Anterior cingulate cortex (tissue), 58 donors: ENCODE data around the gene LIPC.

Experiments
- DNase-seq, 58 donors: peaks; one replicate each; lab custom pipeline; 2025; lab: John Stamatoyannopoulos, UW

Gene LIPC

DNA sequence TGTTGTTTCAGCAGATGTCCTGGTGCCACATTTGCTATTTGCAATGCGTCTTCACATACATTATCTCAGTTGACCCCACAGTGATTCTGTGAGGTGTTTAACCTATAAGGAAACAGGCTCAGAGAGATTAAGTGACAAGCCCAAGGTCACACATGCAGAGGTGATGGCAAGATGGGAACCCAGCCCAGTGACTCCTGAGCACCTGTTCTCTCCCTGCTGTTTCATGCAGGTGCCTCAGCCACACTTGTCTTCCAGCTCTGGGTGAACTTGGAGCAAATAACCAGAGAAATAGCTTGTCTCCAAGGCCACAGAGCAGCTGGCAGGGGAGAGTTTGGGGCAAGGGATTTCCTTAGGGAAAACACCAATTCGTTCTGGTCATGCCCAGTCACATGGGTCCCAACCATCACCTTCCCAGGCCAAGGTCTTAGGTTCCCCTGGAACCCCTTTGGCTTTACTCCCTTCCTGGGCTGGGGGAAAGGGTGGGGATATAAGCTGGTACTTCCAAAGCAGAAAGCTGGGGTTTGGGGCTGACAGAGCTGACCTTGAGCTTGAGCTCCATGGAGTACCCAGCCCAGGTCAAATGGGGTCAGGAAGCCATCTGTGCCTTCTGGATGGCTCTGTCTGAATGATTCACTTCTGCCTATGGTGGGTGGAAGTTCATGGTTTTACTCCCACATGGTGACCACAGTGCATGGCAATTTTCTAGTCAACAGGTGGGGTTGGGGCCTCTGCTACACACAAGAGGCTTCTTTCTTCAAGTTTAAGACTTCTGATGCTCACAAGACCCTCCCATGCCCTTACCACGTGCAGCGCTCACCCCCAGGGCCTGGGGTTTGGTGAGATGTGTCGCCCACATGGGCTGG, 22.4 kb downstream of the LIPC start:
- DNase-seq, result no peak

DNA sequence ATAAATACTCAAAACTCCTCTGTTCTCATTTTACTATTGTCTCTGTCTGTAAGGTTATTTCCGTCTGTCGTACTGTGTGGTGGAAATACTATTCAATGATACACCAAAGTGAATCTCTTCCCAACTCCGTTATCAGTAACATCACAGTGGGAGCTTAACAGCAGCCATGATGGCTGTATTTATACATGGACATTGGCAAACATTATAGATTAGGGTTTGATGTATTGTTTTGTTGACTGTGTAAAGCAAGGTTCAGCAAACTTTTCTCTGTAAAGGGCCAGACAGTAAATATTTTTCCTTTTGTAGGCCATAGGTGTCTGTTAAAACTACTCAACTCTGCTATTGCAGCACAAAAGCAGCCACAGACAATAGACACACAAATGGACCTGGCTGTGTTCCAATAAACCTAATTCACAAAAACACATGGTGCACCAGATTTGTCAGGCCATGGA, 23.2 kb downstream of the LIPC start:
- no peak for DNase-seq

DNA sequence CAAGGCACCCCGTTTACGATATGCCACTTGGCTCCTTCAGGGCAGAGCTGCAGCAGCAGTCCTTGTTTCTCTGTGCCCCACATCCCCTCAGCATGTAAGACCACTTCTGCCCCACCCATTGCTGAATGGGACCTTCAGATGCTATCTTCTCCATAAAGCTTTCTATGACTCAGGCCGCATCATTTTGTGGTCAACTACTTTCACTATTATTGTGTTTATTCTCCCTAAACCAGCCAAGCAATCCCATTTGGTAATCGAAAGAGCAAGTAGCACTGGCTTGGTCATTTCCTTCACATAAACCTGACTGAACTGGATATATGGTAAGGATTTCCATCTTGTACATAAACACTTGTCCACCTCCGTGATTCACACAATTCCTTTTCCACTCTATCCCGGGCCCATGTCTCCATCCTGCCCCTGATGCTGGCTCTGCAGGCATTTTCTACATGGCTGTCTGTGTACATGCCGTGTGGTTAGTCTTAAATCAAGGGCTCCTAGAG, 25.7 kb downstream of the LIPC start:
- DNase-seq, result no peak

DNA sequence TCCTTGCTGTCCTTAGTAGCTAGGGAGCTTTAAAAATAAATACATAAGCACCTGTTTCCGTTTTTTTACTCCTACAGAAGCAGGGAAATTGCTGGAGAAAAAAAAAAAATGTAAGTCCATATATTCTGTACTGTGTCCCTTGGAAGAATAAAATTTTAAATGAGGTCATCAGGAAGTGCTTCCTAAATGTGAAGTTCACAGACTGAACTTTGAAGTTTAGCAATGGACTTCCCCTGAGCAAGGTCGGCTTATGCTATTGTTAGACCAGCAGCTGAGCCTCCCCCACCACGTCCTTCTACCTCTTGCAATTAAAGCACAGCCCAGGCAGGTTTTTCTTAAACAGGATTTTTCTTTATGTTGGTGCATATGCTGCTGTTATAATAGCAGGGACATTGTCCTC, 26.3 kb downstream of the LIPC start:
- DNase-seq, result no peak

DNA sequence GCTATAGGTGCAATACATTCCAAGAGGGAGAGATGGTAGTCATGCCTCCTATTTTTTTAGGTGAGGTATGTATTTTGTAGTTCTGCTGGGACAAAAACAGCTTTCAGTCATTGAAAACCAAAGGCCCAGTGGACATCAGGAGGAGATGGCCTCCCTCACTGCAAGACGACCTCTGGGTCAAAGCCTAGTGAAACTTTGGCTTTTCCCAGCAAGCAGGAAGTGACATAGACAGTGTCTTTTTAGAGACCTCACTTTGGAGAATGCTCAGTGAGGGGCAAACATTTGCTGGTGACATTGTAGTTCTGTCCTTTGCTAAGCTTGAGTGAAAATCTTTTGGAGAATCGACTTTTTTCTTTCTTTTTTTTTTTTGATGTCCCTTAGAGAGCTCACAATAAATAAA, 27.3 kb downstream of the LIPC start:
- no peak for DNase-seq

DNA sequence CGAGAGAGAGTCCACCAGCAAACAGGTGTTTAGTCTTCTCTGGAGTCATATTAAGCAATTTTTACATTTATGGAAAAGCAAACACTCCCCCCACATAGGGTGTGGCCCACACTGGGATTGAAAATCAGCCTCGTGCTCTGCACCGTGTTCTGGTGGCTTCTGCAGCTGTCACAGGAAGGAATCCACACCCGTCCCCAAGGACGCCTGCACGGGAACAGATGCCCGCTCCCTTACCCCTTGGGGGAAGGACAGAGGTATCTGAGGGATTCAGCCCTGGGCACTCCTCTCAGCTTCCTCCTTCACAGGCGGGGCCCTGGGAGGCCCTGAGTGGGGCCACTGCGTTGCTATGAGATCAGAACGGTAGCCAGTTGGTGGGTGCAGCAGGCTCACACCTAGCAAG, 27.8 kb downstream of the LIPC start:
- no peak for DNase-seq

DNA sequence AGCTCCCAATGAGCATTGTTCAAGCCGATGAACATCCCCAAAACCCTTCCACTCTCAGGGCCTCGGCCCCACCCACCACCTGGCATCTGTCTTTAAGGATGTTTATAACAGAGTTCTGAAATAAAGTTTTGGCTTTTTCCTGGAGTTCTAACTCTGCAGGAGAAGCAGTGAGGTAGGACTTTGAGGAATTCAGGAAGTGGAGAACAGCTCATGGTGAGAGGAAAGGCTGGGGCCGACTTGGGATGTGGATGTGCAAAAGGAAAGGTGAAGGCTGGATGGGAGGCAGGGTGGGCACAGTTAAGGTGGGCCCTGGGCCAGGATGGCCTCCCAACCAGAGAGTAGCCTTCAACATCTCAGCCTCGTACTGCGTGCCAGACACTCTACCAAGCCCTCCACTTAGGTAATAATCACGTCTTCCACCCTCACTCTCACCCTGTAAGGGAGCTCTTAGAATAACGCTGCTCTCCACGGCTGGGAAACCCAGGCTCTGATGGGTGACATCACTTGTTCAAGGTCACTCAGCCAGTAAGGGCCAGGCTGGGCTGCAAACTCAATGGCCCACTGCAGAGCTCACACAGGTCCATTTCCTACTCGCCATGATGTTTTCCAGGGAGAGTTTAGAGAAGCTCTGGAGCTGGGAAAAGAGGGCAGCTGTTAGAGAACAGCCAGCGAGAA, 28.5 kb downstream of the LIPC start:
- DNase-seq, result no peak

DNA sequence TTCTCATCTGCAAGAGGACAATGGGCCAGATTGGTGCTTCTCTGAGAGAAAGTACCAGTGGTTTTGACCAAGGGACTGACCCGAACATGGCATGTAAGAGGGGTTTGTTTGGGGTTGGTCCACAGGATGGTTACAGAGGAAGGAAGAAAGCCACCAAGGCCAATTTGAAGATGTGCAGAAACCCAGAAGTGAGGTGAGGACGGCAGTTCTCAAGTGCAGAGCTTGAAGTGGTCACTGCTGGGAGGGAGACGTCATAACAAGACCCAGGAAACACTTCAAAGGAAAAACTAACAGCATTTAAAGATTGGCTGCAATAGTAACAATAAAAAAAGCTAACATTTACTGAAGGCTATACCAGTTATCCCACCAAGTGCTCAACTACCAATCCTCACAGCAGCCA, 29.1 kb downstream of the LIPC start:
- DNase-seq, result no peak

DNA sequence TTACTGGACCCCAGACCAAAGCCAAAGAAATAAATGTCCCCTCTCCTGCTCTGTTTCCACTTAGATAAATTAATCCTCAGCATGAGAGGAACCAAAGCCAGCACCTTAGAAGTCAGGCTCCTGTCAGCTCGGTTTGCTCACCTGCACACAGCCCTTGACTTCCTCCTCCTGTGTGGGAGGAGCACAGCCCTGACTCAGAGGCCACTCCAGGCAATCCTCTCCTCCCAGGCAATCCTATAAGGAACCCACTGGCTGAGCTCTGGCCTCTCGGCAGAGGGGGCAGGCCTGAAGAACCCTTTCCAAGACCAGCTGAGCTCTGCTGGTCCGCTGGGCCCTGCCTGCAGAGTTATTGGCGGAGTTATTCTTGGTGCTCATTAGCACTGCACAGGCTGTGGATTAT, 30.8 kb downstream of the LIPC start:
- no peak for DNase-seq

DNA sequence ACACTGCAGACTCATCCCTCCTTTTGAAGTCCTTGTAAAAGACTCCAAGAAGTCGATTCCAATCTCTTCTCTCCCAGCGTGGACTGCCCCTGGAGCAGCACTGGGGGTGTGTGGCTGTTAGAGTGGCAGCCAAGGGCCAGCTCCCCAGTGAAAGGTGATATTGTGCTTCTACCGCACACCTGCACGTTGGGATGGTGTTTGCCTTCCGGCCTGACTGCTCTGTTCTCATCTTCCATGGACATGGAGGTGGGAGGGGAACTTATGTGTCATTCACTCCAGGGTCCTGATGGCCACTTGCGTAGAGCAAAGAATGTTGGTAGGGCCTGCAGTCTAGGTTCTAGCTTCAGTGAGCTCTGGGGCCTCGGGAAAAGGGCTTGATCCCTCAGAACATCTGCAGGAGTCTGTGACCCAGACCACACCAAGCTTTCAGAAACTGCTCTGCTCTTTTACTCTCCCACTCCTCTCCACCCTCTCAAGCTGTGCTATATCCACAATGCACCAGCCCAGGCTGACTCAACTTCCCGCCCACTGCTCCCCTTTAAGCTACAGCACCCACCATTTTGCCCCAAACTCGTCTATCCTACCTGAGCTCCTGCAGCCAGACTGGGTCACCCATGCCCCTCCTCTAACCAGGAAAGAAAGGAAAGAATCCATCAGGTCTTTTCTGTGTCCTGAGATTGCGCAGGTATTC, 31.3 kb downstream of the LIPC start:
- peak in 1 of 58 donors; percentile 25 for DNase-seq

DNA sequence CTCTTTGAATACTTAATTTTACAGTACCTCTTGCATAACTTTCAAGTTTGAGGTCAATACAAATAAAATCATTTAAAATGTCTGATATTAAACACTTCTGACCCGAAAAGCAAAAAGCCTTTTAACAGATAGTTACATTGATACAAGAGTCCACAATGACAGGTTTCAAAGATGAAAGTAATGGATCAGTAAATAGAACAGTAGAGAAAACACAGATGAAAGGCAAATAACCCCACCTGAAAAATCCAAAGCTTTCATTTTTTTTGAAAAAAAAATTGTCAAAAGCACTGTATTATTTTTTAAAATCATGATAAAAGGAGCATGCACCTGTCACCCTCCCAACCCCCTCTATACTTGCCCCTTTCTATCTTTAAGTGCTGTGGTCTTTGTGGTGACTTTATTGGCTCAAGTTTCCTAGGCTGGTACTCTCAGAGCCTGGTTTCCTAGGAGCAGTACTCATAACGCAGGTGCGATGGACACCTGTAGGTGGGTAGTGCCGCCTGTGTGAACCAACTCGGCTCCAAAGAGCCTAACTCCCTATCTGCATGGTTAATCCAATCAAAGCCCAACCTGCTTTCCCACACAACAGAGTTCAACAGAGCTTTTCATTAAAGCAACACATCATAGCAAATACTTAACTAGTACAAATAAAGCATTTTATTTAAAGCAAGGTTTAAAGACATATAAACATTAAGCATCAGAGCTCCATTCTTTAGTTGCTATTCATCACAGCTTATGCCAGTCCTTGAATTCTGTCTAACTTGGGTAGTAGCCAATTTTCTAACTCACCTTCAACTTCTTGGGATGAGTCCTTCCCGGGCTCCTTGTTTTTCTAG, 32.2 kb downstream of the LIPC start:
- DNase-seq, result no peak

DNA sequence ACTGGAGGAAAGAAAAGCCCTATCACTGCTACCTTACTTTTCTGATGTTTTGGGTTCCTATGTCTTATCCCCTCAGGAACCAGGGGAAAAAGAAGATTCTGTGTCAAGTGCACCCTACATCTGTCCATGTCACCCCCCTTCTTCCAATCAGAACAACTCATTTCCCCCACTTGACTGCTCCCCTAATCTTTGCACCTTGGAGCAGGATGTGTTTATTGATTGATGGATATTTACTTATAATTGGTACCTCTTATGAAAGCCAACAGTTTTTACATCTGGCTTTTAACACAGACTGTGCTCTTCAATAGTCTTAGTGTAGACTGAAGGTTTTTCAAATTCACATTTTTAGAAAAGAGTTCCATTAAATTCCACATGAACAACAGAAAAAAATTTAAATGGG, 33.3 kb downstream of the LIPC start:
- no peak for DNase-seq

DNA sequence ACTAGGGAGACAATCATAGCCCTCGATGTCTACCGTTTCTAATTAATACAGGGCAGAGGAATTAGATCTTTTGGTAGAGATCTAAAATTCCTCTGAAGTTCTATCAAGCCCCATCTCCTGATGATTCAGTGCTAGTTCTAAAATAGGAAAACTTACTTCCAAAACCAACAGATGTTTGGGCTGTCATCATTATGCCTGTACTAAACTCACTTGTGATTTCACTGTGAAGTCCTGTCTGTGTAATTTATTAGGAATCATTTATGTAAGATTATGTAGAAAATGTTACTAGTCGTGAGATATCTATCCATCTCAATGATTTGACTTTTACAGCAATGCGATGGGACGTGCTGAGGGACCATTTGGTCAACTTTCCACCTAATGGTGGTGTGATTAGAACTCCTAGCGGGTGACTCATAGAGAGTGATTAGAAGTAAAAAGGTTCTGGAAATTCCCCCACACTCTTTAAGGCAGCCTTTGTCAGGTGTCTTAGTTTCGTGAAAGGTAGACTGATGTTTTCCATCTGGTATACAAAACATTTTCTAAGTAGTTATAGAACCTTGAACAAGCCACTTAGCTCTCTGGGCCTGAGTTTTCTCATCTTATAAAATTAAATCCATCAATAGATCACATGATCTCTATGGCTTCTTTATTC, 34.2 kb downstream of the LIPC start:
- no peak for DNase-seq

DNA sequence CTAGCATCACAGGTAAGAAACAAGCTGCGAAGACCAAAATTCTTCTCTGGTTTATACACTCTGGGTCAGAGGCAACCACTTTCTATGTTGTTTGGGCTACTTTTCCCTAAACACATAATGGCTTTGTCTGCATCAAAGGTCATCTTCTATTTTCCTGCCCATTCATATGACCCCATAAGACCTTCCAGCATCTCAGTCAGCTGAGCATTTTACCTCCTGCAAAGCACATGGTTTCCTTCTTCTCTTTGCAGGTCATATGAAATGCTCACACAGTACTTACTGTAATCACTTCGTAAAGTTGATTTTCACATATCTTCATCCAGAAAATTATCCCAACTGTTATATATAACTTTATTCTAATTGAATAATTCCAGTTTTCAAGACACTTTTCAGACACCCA, 34.8 kb downstream of the LIPC start:
- no peak for DNase-seq

DNA sequence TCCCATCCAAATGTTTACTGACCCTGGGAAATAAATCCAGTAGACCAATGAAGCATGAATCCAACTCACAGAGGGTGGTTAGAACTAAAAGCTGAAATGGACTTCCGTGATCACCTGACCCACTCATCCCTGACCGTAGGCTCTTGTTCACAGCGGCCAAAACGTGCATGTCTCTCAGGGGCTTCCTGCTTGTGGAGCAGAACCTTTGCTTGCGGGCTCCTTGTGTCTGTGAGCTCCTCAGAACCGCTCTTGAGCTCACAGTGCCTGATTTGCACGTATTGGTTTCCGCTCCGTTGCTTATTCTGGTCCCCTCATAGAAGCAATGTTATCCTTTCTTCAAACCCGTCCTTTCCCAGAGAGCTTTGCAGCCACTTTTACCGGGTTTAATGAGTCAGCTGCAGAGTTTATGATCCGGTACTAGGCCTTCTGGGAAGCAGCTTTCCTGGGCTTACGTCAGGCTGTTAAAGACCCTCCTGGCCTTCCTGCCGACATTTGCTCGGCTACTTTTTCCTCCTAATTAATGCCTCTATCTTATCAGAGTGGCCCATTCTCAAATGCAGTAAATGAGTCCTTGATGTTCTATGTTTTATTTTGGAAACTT, 35.4 kb downstream of the LIPC start:
- DNase-seq, result no peak

DNA sequence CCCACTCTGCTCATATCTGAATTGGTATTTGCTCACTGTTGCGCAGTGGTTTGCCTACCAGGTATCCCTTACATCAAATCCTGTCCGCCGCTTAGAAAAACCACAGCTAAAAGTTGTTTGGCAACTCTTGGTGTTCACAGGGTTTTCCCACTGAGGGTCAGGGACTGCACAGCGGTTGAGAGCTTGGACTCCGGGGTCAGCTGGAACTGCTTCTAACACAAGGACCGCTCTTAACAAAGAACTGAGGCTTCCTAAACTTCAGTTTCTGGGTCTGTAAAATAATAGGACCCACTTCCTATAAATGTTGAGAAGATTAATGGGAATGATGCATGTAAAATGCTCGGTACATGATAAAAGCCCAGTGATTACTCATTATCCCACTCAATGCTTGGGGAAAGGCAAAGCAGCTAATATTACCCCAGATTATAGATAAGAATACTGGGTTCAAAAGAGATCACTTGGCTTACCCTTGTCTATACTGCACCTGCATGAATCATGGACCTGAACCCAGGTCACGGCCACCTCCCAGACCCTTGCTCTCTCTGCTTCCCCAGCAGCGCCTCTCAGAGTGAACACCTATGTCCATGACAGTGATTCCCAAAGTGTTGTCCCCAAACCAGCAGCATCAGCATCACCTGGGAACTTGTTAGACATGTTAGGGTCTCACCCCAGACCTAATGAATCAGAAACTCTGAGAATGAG, 36.1 kb downstream of the LIPC start:
- DNase-seq, result no peak

DNA sequence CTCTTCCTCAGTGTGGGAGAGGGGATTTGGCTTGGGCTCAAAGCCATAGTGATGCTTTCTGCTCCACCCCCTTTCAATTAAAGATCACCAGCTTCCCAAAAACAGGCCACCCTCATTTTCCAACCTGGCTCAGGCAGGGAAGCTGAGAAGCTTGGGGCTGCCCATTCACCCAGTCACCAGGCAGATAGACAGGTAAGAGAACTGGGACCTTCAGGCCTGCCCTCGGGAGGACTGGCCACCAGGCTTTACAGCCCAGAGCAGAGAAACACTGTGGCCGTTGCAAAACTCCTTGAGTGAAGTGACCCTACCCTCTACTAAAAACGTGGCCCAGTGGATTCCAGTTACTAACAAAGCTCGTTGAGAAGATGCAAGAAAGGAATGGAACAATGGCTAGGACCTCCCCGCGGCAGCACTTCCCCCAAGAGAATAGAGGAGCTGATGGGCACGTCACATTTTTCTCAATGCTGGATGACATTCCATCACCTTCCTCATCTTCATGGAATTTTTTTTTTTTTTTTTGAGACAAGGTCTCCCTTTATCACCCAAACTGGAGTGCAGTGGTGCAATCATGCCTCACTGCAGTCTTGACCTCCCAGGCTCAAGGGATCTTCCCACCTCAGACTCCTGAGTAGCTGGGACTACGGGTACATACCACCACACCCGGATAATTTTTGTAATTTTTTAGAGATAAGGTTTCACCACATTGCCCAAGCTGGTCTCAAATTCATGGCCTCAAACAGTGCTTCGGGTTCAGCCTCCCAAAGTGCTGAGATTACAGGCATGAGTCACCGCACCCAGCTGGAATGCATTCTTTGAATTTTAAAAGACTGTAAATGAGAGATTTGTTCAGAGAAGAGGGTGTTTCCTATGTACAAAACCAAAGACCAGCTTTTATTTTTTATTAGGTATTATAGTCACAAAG, 37.9 kb downstream of the LIPC start:
- no peak for DNase-seq

DNA sequence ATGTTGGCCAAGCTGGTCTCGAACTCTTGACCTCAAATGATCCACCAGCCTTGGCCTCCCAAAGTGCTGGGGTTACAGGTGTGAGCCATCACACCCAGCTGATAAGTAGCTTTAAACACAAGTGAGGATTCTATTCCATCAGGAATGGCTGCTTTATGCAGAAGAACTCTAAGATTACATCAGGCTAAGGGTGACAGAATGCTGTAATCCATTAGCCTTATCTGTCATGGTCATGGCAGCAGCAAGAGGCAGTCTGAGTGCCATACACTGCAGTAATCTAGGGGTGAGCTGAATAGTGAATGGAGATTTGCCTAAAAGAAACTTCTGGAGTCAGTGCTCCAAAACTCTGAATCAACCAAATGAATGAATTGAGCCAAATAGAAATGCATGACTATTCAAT, 39.6 kb downstream of the LIPC start:
- DNase-seq, result no peak
